ENCODE measurements around the gene DPYSL4. TPM values are rescaled to one million over a fixed set of nuclear protein-coding genes. Genes with fewer than 3 reads are reported as not detected.

Gene DPYSL4
- total and polyA plus RNA-seq, 12 donors = 2.4 to 78.9 (median 30.6) TPM

- peaks cover 0 to 8% (median 5%) of the 10 kb centered on the region in 9 donors for H3K4me1 ChIP-seq
- ATAC-seq = no peak
- 79 to 83% methylated on average over 36 of the region's 36 CpGs for WGBS, 2 donors
- H3K27me3 ChIP-seq = peaks cover 0 to 10% (median 0%) of the 10 kb centered on the region in 7 donors
- no peak overlapping the region for H3K27ac ChIP-seq
- DNase-seq = no peak
- no peaks in the 10 kb centered on the region for H3K9me3 ChIP-seq
- peaks cover 0 to 25% (median 0%) of the 10 kb centered on the region in 9 donors for H3K36me3 ChIP-seq
- H3K4me3 ChIP-seq = no peak overlapping the region
- intact Hi-C loops (cut with DNase I) = no loop called here
- TF ChIP-seq CTCF (IDR thresholded peaks at IDR 0.05) = no peak
These were observed 16.0 kb upstream of the DPYSL4 start for GRCh38 chr10:132170561-132171361.

- ATAC-seq (no peak), DNase-seq (no peak)
- peaks cover 0 to 25% (median 0%) of the 10 kb centered on the region in 9 donors for H3K36me3 ChIP-seq
- no peak for TF ChIP-seq CTCF (IDR thresholded peaks at IDR 0.05)
- H3K4me1 ChIP-seq = peaks cover 5 to 20% (median 14%) of the 10 kb centered on the region in 9 donors
- no peaks in the 10 kb centered on the region for H3K9me3 ChIP-seq
- no peak overlapping the region for H3K4me3 ChIP-seq
- H3K27me3 ChIP-seq = peaks cover 0 to 25% (median 5%) of the 10 kb centered on the region in 7 donors
- no peak overlapping the region for H3K27ac ChIP-seq
- intact Hi-C loops (cut with DNase I) = no loop called here
- WGBS, 2 donors = 67 to 77% methylated on average over 26 of the region's 26 CpGs
These were observed 14.4 kb upstream of the DPYSL4 start for GRCh38 chr10:132172091-132173066.

GRCh38 chr10:132173185-132173584, 13.6 kb upstream of the DPYSL4 start:
- Histone ChIP-seq H3K27ac (no peak overlapping the region), H3K4me1 (peaks cover 5 to 20% (median 14%) of the 10 kb centered on the region in 9 donors), H3K4me3 (no peak overlapping the region), H3K36me3 (peaks cover 0 to 22% (median 0%) of the 10 kb centered on the region in 9 donors), H3K27me3 (peaks cover 0 to 25% (median 5%) of the 10 kb centered on the region in 7 donors), H3K9me3 (no peaks in the 10 kb centered on the region)
- intact Hi-C loops (cut with DNase I) = no loop called here
- WGBS, 2 donors = 89 to 94% methylated on average over 5 of the region's 5 CpGs
- ATAC-seq = no peak
- DNase-seq = no peak
- no peak for TF ChIP-seq CTCF (IDR thresholded peaks at IDR 0.05)

- Histone ChIP-seq H3K4me3 (no peak overlapping the region), H3K27me3 (peaks cover 0 to 31% (median 5%) of the 10 kb centered on the region in 7 donors), H3K9me3 (no peaks in the 10 kb centered on the region), H3K36me3 (peaks cover 0 to 13% (median 0%) of the 10 kb centered on the region in 9 donors), H3K27ac (no peak overlapping the region), H3K4me1 (peaks cover 5 to 25% (median 20%) of the 10 kb centered on the region in 9 donors)
- WGBS, 2 donors = 85 to 94% methylated on average over 11 of the region's 11 CpGs
- ATAC-seq (no peak), DNase-seq (no peak)
- intact Hi-C loops (cut with DNase I) = no loop called here
- no peak for TF ChIP-seq CTCF (IDR thresholded peaks at IDR 0.05)
These were observed 12.5 kb upstream of the DPYSL4 start for GRCh38 chr10:132174237-132174636.
